ENCODE data around the gene C6orf89. TPM values are rescaled to one million over a fixed set of nuclear protein-coding genes. Genes with fewer than 3 reads are reported as not detected.
A peak's percentile ranks its signal among the peaks of the same experiment; 100 is the strongest.
"Not testable (repeated sequence)": the region's sequence is repeated elsewhere in the genome, so short reads cannot be mapped to it uniquely, and the experiment has no call there.

C6orf89 gene
- total RNA-seq, 1 donor from 2014 or later, result 71.4 TPM

GRCh38 chr6:36947570-36948351 is 62.0 kb downstream of the C6orf89 start:
- no peak for DNase-seq (ENCODE audit: low spot score)

- not testable (repeated sequence) for DNase-seq (ENCODE audit: low spot score)
These were observed 63.3 kb downstream of the C6orf89 start for GRCh38 chr6:36949076-36949475.

DNA sequence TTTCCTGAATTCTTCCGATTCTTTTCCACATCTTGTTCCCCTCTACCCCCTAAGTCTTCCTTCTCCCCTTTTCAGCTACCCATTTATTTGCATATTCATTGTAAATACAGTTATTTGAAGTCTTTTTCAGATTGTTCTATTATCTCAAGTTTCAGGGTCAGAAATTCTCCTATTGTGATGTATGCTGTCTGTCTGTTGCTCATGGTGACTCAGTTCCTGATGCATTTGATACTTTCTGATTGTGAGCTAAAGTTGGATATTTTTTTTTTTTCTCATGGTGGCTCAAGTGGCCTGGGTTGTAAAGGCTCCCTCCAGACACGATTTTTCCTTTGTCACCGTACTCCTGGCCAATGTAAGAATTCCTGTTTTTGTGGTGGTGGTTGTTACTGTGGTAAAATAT is 63.9 kb downstream of the C6orf89 start:
- DNase-seq (ENCODE audit: low spot score), result no peak

DNA sequence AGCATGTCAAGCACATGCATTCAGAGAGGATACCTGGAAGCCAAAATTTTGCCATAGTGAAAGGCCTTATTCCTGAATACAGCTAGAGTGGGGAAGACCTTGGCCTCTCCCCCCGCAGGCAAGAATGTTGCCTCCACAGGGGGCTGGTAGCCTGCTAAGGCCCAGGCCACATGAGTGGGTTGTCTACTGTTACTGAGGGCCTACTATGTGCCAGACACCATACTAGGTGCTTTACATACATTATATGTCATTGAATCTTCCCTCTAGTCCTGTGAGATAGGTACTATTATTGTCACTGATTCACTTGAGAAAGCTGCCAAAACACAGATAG is 68.1 kb downstream of the C6orf89 start:
- no peak for DNase-seq (ENCODE audit: low spot score)

DNA sequence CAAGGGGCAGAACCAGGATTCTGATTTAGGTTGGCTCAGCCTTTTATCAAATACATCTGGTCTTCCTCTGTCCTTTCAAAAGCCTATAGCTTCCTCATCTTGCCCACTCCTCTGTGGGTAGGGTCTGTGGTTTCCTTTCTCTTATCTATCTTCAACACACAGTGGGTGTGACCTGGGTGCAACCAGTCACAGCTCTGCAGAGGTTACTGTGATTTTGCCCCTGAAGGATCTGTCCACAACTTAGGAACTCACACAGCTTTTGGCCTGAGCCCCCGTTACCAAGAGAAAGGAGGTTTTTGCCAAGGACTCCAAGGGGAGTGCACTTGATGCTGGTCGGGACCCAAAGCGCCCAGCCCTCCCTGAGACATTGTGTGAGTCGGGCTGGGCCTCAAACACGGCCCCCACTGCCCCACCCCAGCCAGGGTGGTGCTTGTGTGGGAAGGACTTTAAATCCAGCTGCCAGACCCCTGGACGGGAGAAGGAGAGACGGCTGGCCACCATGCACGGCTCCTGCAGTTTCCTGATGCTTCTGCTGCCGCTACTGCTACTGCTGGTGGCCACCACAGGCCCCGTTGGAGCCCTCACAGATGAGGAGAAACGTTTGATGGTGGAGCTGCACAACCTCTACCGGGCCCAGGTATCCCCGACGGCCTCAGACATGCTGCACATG is 68.6 kb downstream of the C6orf89 start, which contains the start of gene PI16:
TSS of gene PI16 (plus strand) at position 477 of the 670 bp plus-strand sequence. CDS start at position 500, 23 bp downstream.
- no peak for DNase-seq (ENCODE audit: low spot score)

DNA sequence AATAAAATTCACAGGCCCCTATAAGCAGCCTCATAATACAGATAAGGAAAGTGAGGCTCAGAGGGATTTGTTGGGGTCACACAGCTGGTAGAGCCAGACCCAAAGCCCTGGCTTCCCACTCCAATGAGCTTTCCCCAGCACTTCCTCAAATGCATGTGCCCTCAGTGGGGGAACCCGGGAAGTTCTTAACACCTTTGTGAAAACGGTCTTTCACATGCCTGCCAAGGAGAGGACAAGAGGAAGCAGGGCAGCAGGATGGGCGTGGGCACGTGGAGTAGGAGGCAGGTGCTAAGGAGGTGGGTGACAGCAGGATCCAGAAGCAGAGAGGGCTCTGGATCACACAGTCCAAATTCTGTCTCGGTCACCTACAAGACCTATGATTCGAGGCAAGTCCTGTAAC is 69.4 kb downstream of the C6orf89 start:
- DNase-seq (ENCODE audit: low spot score), result no peak

GRCh38 chr6:36955671-36956445 is 70.1 kb downstream of the C6orf89 start:
- DNase-seq (ENCODE audit: low spot score), result no peak

DNA sequence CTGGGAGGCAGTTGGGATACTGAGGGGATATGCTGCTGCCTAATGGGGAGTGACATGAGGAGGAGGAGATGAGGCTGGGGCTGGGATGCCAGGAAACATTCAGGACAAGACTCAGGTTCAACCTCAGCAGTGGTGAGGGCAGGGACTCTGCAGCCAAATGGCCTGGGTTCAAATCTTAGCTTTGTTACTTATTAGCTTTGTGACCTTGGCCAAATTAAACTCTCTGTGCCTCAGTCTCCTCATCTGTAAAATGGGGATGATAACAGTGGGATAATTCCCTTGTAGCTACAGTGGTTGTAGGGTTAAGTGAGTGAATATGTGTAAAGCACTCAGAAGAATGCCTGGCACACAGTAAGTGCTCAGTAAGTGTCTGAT is 70.7 kb downstream of the C6orf89 start:
- no peak for DNase-seq (ENCODE audit: low spot score)

GRCh38 chr6:36957773-36958271 is 72.1 kb downstream of the C6orf89 start:
- no peak for DNase-seq (ENCODE audit: low spot score)

DNA sequence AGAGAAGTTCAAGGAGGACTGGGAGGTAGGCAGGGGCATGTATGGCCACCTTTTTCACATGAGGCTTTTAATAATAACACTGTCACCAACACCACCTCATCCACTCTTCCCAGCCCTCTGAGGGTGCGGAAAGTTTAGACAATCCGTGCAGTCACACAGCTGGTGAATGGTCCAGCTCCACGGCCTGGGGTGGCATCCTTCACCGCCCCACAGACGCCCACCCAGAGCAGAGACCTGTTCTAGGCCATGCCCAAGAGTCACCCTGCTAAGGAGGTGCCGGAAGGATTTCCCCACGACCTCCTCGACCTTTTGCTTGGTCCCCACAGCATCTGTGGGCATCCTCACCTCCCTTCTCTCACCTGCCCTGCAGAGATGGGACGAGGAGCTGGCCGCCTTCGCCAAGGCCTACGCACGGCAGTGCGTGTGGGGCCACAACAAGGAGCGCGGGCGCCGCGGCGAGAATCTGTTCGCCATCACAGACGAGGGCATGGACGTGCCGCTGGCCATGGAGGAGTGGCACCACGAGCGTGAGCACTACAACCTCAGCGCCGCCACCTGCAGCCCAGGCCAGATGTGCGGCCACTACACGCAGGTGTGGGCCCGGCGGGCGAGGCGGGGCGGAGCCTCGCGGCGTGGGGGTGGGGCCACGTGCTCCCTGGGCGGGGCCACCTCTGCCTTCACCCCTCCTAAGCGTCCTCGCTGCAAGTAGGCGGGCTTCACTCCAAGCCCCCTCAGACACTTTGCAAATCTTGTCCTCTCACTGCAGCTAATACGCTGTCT is 73.2 kb downstream of the C6orf89 start:
- DNase-seq (ENCODE audit: low spot score), result no peak

- DNase-seq (ENCODE audit: low spot score), result no peak
These were observed 74.0 kb downstream of the C6orf89 start for GRCh38 chr6:36959555-36960250.

DNA sequence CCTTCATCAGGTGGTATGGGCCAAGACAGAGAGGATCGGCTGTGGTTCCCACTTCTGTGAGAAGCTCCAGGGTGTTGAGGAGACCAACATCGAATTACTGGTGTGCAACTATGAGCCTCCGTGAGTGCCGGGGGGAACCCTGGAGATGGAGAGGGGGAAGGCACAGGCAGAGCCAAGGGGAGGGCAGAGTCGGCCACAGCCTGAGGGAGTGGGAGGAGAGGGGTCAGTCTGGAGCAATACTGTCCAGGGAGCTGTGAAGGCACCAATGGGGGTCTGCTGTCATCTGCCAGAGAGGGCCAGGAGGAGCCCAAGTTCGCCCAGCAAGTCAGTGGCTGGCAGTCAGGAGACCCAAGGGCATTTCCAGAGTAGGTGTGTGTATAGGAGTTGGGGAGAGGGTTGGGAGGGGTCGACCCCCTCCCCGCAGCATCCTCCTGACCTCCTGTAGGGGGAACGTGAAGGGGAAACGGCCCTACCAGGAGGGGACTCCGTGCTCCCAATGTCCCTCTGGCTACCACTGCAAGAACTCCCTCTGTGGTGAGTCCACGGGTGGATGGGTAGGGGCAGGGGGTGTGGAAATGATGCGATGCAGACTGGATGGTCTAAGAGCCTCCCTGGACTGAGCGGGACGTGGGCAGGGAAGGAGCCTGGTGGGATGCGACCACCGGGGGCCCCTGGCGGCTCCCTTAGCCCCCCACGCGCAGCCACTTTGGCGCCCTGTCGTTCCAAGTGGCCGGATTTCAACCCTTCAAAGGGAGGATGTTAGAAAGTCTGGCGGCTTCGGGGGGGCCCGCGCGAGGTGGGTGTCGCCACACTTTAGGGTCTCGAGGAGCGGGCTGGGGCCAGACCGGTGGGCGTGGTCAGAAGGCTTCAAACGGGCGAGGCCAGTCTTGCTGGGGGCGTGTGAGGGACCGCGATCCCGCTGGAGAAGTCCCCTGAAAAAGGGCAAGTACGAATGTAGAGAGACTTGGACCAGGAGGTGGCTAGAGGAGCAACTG is 76.0 kb downstream of the C6orf89 start:
- DNase-seq (ENCODE audit: low spot score), result no peak

DNA sequence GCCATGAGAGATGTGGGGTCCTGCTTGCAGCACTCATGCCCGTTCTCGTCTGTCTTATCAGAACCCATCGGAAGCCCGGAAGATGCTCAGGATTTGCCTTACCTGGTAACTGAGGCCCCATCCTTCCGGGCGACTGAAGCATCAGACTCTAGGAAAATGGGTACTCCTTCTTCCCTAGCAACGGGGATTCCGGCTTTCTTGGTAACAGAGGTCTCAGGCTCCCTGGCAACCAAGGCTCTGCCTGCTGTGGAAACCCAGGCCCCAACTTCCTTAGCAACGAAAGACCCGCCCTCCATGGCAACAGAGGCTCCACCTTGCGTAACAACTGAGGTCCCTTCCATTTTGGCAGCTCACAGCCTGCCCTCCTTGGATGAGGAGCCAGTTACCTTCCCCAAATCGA is 77.1 kb downstream of the C6orf89 start:
- DNase-seq (ENCODE audit: low spot score), result peak; percentile 74

- no peak for DNase-seq (ENCODE audit: low spot score)
These were observed 77.9 kb downstream of the C6orf89 start for GRCh38 chr6:36963451-36964290.

- DNase-seq (ENCODE audit: low spot score), result no peak
These were observed 78.6 kb downstream of the C6orf89 start for GRCh38 chr6:36964349-36964748.

DNA sequence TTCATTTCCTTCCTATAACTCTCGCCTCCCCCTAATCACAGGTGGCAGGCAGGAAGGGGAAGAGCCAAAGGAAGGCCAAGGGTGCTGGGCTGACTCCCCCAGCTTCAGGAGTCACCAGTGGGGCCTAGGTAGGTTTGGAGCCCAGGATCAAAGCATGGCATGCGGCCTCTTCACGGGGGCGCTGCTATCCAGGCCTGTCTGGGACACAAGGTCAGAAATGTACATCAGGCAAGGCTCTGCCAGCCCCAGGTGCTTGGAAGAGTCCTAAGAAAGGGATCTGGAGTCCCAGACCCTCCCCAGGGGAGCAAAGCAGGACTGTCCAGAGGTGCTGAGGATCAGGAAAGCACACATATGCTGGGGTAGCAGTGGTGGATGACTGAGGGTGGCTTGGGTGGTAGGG is 79.2 kb downstream of the C6orf89 start:
- DNase-seq (ENCODE audit: low spot score), result no peak

GRCh38 chr6:36967301-36967700 is 81.5 kb downstream of the C6orf89 start:
- DNase-seq (ENCODE audit: low spot score), result no peak

DNA sequence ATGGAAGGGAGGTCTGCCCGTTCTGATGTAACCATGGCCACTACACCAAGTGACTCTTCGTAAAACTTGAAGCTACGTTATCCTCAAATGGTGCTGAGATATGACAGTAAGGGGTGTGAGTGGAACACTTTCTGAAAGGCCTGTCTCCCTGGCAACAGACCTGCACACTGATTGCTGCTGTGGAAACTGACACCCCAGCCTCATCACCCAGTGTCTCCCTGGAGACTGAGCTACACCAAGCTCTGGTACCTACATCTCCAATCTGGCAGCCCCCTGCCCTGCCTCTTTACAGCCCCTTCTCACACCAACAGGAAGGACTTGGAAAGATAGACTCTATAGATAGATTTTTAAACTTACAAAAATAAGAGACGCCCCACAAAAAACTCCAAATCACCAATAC is 82.0 kb downstream of the C6orf89 start:
- no peak for DNase-seq (ENCODE audit: low spot score)
